HG02763 (cell line): Measurements from ENCODE around the gene MARCHF3.

ENCODE experiments used
- ATAC-seq: cut with Tn5 transposase; IDR thresholded peaks from one replicate; pipeline ENCODE4 v1.9.1; 2021; ENCODE audit warnings: mild to moderate bottlenecking, moderate library complexity; ENCODE audit not compliant: unreplicated experiment

Gene MARCHF3

DNA sequence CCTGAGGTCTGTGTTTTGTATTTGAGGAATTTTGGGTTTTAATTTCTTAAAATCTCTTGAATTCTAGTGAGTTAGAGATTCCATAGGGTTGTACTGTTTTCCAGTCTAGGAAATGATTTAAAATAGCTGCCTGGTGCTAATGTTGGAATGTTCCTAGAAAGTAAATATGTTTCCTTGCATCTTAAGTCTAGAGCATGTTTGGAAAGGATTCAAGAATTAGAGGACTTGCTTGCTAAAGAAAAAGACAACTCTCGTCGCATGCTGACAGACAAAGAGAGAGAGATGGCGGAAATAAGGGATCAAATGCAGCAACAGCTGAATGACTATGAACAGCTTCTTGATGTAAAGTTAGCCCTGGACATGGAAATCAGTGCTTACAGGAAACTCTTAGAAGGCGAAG is 211.6 kb downstream of the MARCHF3 start:
- ATAC-seq, result no peak
